Panc1 (cell line): Measurements from ENCODE around the gene FADD. TPM values are rescaled to one million over a fixed set of nuclear protein-coding genes. Genes with fewer than 3 reads are reported as not detected.

ENCODE experiments used
- ATAC-seq: fragments of 200-7000 bp; cut with Tn5 transposase; 2 replicates; pipeline ENCODE4 v1.9.1; 2020; ENCODE audit warnings: mild to moderate bottlenecking, moderate library complexity
- BruUV-seq: library from RNA; stranded (reverse); fragments of 400-500 nt; replicated peaks from 2 replicates; lab custom pipeline; 2021; lab: Mats Ljungman, UMichigan
- CTCF ChIA-PET: fragments of 300-600 bp; sonication (Branson Sonifier 250); formaldehyde crosslinking; loops from one replicate; lab custom pipeline; 2022; ENCODE audit warnings: antibody characterized with exemption; lab: Charles Lee
- POLR2A ChIA-PET: fragments of 300-600 bp; sonication (Branson Sonifier 250); formaldehyde crosslinking; loops from one replicate; lab custom pipeline; 2022; ENCODE audit warnings: antibody characterized with exemption; lab: Charles Lee
- DNase-seq: peaks from one replicate; pipeline ENCODE4 v3.0.0-alpha.2; 2010; ENCODE audit warnings: low read depth, low spot score
- H3K27ac ChIP-seq: 2 replicates; pipeline ENCODE4 v1.5.1; 2011; ENCODE audit warnings: mild to moderate bottlenecking, low read length, inconsistent platforms
- H3K27me3 ChIP-seq: fragments of 200-500 bp; sonication (Bioruptor generic); 2 replicates; pipeline ENCODE4 v1.6.0; 2014; ENCODE audit warnings: low read length, inconsistent platforms; ENCODE audit not compliant: control insufficient read depth, insufficient read depth
- H3K36me3 ChIP-seq: fragments of 200-500 bp; sonication (Bioruptor generic); 2 replicates; pipeline ENCODE4 v1.5.1; 2014; ENCODE audit warnings: inconsistent platforms, mild to moderate bottlenecking, low read length, moderate library complexity; ENCODE audit not compliant: control insufficient read depth, insufficient read depth
- H3K4me1 ChIP-seq: 2 replicates; pipeline ENCODE4 v1.5.1; 2011; ENCODE audit warnings: inconsistent platforms, mild to moderate bottlenecking, low read length, moderate library complexity; ENCODE audit not compliant: control insufficient read depth, insufficient read depth
- H3K4me3 ChIP-seq, 2 experiments: 2 replicates each; pipeline ENCODE4 v1.5.1; 2011 to 2012; ENCODE audit warnings: low read depth in 2 of 2, low read length in 2 of 2, mild to moderate bottlenecking in 2 of 2, inconsistent platforms in 1 of 2, moderate library complexity in 1 of 2
- H3K9me3 ChIP-seq: fragments of 200-500 bp; sonication (Bioruptor generic); 2 replicates; pipeline ENCODE4 v1.5.1; 2014; ENCODE audit warnings: low read depth, mild to moderate bottlenecking, inconsistent platforms, low read length, moderate library complexity; ENCODE audit not compliant: control insufficient read depth, insufficient read depth
- CTCF ChIP-seq: fragments of 450-650 bp; IDR thresholded peaks from 2 replicates; pipeline ENCODE4 v1.5.1; 2017; ENCODE audit warnings: mild to moderate bottlenecking
- POLR2AphosphoS5 ChIP-seq: IDR thresholded peaks from 2 replicates; pipeline ENCODE4 v1.6.1; 2012; ENCODE audit warnings: mild to moderate bottlenecking, low read depth, low read length, moderate library complexity
- REST ChIP-seq, 2 experiments: IDR thresholded peaks; 2 replicates each; pipeline ENCODE4 v1.6.1; 2011 to 2012; ENCODE audit warnings: low read depth in 2 of 2, control low read depth in 1 of 2, low read length in 1 of 2, mild to moderate bottlenecking in 1 of 2, moderate library complexity in 1 of 2; ENCODE audit not compliant: insufficient read depth in 1 of 2
- SIN3A ChIP-seq: IDR thresholded peaks from 2 replicates; pipeline ENCODE4 v1.6.1; 2012; ENCODE audit warnings: low read depth, mild to moderate bottlenecking, low read length, moderate library complexity, borderline replicate concordance; ENCODE audit not compliant: insufficient read depth
- in situ Hi-C: cut with HindIII; loops from 2 replicates; pipeline ENCODE4 v1.10.0; 2016; ENCODE audit warnings: low sequenced_read_pairs, low pct_unique_long_range_greater_than_20kb
- intact Hi-C: fragments of 100-400 bp; cut with micrococcal nuclease; formaldehyde crosslinking; loops from one replicate; pipeline ENCODE4 v1.10.0; 2022; ENCODE audit not compliant: unreplicated experiment
- total RNA-seq: library from RNA; stranded (reverse); gene quantifications from one replicate; pipeline ENCODE4 v1.2.1, GENCODE V29; 2021; ENCODE audit not compliant: unreplicated experiment

The FADD gene
- total RNA-seq, 1 experiment from 2014 or later = 47.3 TPM

- ChIA-PET POLR2A (no interaction called here), CTCF (no interaction called here)
- TF ChIP-seq SIN3A (no peak), REST (IDR thresholded peaks at IDR 0.05; ENCODE audit: insufficient read depth in 1 of 2, low read depth in 2 of 2, low read length in 1 of 2) (no peak), CTCF (no peak), POLR2AphosphoS5 (no peak)
- Histone ChIP-seq H3K27ac (no peak overlapping the region), H3K9me3 (no peaks in the 10 kb centered on the region), H3K27me3 (no peaks in the 10 kb centered on the region), H3K36me3 (no peaks in the 10 kb centered on the region), H3K4me1 (no peaks in the 10 kb centered on the region), H3K4me3 (no peak overlapping the region)
- DNase-seq = no peak
- in situ Hi-C loops = loop anchor here (10.0 to 25.0 kb wide), 2 partner anchors 85 to 227 kb away; no protein-coding TSS in a partner anchor
- no TSS peak for BruUV-seq
- ATAC-seq = no peak
- intact Hi-C loops = loop anchor here (5.0 kb wide), 2 partner anchors 107 to 502 kb away; no protein-coding TSS in a partner anchor
These were observed 13.5 kb upstream of the FADD start for GRCh38 chr11:70189622-70190021.

- DNase-seq (no peak), ATAC-seq (peak; percentile 96)
- Histone ChIP-seq H3K9me3 (no peaks in the 10 kb centered on the region), H3K4me1 (no peaks in the 10 kb centered on the region), H3K27me3 (no peaks in the 10 kb centered on the region), H3K27ac (no peak overlapping the region), H3K4me3 (no peak overlapping the region), H3K36me3 (no peaks in the 10 kb centered on the region)
- in situ Hi-C loops = loop anchor here (25.0 kb wide), 1 partner anchor 229 kb away; no protein-coding TSS in a partner anchor
- TF ChIP-seq CTCF (peak; percentile 98), POLR2AphosphoS5 (no peak), REST (IDR thresholded peaks at IDR 0.05; ENCODE audit: insufficient read depth in 1 of 2, low read depth in 2 of 2, low read length in 1 of 2) (0 out of 4 replicates have a peak, but pooled peaks of 1 of the 2 experiments have one; percentile 50)
- ChIA-PET CTCF (interaction anchor here (0.5 to 1.1 kb wide), 8 partner anchors 17 to 1904 kb away, joined by 3 to 7 read pairs (median 4); no protein-coding TSS in a partner anchor), POLR2A (no interaction called here)
- no TSS peak for BruUV-seq
- intact Hi-C loops = loop anchor here (5.0 kb wide), 2 partner anchors 109 to 504 kb away; no protein-coding TSS in a partner anchor
These were observed 11.5 kb upstream of the FADD start for GRCh38 chr11:70191495-70192140.
